ENCODE results near the gene LSR.
"Not testable (repeated sequence)": the region's sequence is repeated elsewhere in the genome, so short reads cannot be mapped to it uniquely, and the experiment has no call there.

LSR gene

GRCh38 chr19:35216833-35217648 lies 31.8 kb upstream of the LSR start:
- no peak for DNase-seq (ENCODE audit: low read depth in 1 of 2, low spot score in 1 of 2)

GRCh38 chr19:35217649-35217990 lies 31.2 kb upstream of the LSR start:
- DNase-seq (ENCODE audit: low read depth in 1 of 2, low spot score in 1 of 2), result no peak

GRCh38 chr19:35219008-35219407 lies 29.8 kb upstream of the LSR start:
- DNase-seq (ENCODE audit: low read depth in 1 of 2, low spot score in 1 of 2), result no peak

DNA sequence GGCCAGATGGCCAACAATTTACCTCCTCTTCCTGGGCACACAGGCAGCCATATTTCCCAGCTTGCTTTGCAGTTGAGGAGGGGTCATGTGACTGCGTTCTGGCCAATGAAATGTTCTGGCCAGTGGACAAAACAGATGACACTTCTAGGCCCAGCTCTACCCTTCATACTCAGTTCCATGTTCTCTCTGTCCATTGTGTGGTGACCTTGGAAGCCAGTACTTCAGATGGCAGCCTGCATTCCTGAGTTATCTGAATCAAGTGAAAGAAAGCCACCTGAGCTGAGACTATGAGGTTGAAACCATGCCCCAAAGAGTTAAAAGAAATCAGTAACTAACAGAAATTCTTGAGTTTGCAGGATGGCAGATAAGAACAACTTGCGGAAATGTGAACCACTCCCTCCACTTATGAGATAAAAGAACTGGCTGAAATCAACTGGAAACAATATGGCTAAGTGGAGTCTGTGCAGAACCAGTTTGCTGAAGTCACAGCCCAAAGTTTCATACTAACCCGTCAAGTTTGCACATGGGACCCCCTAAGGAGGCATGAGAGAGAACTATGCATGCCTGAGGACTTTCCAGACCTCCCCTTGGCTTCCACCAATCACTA lies 28.4 kb upstream of the LSR start:
- no peak for DNase-seq (ENCODE audit: low read depth in 1 of 2, low spot score in 1 of 2)

DNA sequence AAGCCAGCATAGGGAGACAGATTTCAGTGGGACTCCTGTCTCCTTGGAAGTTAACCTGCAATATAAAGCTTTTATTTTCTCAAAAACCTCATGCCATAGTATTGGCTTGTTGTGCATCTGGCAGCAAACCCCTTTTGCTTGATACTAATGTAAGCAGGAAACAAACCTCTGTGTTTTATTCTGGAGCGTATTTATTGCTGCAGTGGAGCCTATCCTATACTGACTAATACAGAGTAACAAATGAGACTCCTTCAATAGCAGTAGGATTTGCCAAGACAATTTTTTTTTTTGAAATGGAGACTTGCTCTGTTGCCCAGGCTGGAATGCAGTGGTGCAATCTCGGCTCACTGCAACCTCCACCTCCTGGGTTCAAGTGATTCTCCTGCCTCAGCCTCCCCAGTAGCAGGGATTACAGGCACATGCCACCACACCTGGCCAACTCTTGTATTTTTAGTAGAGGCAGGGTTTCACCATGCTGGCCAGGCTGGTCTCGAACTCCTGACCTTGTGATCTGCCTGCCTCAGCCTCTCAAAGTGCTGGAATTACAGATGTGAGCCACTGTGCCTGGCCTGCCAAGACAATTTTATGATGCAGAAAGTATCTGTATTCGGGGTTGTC lies 27.7 kb upstream of the LSR start:
- DNase-seq (ENCODE audit: low read depth in 1 of 2, low spot score in 1 of 2), result not testable (repeated sequence)

- no peak for DNase-seq (ENCODE audit: low read depth in 1 of 2, low spot score in 1 of 2)
These were observed 26.3 kb upstream of the LSR start for GRCh38 chr19:35222373-35223015.

DNA sequence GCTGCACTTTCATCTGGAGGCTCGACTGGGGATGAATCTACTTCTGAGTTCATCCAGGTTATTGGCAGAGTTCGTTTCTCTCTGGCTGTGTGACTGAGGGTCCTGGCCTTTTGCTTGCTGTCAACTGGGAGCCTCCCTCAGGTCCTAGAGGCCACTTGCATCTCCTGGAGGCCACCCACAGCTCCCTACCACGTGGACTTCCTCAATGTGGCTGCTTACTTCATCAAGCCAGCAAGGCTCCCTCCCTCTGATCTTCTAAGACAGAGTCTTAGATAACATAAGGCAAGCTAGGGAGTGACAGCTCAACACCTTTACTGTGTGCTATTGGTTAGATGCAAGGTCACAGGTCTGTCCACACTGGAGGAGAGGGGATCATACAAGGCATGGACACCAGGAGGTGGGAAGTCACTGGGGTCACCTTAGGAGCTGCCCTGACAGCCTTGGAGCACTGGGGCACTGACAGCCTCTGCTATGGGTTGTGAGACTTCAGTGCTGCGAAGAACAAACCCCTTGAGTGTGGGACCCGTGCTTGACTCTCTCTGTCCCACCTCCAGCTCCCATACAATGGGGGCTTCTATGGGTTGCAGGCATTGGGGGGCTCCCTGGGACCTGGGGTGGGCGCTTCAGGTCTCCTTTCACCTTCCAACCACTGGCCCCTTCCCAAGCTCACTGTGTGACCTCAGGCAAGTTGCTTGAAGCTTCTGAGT lies 25.6 kb upstream of the LSR start:
- no peak for DNase-seq (ENCODE audit: low read depth in 1 of 2, low spot score in 1 of 2)

- DNase-seq (ENCODE audit: low read depth in 1 of 2, low spot score in 1 of 2), result no peak
These were observed 24.8 kb upstream of the LSR start for GRCh38 chr19:35223862-35224505.

DNA sequence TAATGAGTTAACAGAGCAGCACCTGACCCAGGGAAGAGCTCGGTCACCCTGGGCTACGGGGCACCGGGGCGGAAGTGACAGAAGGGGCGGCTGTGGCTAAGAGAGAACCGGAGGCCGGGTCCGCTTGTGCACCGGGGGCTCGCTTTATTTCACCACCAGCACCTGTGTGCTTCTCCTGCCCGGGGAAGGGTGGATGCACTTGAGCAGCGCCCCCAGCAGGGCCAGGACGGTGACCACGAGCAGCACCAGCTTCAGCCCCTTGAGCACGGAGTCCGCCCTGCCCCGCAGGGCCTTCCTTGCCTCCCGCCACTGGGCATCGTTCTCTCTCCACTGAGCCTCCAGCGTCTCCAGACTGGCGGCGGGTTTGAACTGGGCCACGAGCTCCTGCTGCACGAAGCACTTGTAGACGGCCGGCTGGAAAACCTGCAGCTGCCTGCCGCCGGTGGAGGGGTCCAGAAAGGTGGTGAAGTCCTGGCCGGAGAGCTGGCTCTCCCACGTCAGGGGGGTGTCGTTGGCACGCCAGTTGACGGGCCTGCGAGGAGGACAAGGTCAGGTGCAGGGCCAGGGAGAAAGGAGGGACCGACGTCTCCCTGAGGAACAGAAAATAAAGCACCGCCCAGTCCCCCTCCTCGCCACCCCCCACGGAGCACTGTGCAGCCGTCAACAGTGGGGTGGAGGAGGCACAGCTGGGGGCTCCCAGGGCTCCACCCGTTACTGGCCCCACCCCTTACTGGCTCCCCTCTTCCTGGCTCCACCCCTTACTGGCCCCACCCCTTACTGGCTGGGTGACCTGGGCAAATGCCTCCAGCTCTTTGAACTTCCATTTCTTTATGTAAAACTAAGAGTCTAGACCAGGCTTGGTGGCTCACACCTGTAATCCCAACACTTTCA lies 23.9 kb upstream of the LSR start:
- DNase-seq (ENCODE audit: low read depth in 1 of 2, low spot score in 1 of 2), result no peak

- no peak for DNase-seq (ENCODE audit: low read depth in 1 of 2, low spot score in 1 of 2)
These were observed 22.9 kb upstream of the LSR start for GRCh38 chr19:35225951-35226350.

- DNase-seq (ENCODE audit: low read depth in 1 of 2, low spot score in 1 of 2), result no peak
These were observed 22.1 kb upstream of the LSR start for GRCh38 chr19:35226748-35227147.

DNA sequence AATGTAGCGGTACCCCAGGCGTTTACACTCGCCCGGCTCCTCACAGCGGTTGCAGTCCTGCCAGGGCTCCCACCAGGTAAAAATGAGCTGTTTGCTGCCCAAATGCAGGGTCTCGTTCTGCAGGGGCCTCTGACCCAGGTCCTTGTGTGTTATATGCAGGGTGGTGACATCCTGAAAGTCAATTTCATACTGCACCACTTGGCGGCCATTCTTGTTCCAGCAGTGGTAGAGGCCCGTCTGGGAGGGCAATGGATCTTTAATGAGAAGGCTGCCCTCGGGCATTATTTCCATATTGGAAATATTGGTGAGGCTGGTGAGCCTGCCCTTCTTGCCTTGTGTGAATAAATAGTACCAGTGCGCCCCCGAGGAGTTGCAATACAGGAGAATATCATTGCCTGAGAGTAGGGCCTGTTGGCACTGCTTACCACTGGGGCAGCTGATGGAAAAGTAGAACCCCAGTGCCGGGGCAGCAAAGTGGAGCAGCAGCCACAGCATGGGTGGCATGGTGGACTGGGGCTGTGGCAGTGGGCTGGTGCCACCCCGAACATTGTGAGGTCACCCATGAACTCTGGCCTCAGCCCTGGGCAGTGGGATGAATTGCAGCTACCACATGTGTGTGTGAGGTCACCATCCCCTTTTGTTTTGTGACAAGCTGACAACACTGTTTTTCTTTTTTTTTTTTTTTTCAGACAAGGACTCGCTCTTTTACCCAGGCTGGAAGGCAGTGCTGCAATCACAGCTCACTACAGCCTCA lies 20.4 kb upstream of the LSR start, which contains the start of gene FAM187B:
TSS of gene FAM187B (minus strand) at position 563 of the 754 bp plus-strand sequence. CDS start at position 504, 59 bp downstream.
- no peak for DNase-seq (ENCODE audit: low read depth in 1 of 2, low spot score in 1 of 2)

- no peak for DNase-seq (ENCODE audit: low read depth in 1 of 2, low spot score in 1 of 2)
These were observed 19.2 kb upstream of the LSR start for GRCh38 chr19:35229601-35230000.

DNA sequence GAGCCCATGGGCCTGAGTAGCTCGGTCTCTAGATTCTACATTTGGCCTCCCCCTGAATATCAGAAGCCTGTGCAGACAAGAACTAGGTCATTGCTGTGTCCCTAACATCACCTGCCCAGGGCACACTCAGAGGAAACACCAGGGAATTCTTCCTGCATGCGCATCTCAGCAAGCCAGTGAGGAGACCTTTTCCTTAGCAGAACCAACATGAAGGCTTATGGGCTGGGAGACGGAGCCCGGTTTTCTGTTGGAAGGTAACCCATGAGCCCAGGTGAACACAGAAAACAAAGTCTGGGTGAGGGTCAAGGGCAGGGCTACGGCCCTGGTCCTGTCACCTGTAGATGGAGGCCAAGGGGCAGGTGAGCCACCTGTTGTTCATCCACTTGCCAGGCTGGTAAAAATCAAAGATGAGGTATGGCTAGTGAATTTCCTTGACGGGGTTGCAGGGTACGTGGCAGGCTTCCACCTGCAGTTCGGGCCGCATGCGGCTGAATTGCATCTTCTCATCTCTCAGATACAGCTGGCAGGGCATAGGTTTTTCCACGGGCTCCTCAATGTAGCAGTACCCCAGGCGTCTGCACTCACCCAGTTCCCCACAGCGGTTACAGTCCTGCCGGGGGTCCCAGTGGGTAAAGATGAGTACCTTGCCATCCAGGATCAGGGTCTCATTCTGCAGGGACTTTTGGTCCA lies 16.7 kb upstream of the LSR start:
- no peak for DNase-seq (ENCODE audit: low read depth in 1 of 2, low spot score in 1 of 2)

DNA sequence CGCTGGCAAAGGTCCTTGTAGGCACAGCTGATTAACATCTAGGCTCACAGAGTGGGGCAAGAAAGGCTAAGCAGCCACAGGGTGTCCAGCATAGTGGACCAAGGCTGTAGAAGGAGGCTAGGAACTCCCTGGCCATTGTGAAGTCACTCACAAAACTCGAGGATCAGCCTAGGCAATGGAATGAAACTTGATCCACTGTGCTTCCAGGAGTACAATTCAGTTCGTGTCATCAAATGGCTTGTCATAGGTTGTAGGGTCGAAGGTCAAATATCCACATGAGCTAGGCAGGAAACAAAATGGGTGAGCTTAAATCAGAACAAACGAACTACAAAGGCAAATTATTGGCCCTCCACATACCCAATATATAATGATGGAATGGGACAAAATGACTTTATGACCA lies 15.9 kb upstream of the LSR start:
- no peak for DNase-seq (ENCODE audit: low read depth in 1 of 2, low spot score in 1 of 2)

- DNase-seq (ENCODE audit: low read depth in 1 of 2, low spot score in 1 of 2), result no peak
These were observed 12.0 kb upstream of the LSR start for GRCh38 chr19:35236638-35237400.

DNA sequence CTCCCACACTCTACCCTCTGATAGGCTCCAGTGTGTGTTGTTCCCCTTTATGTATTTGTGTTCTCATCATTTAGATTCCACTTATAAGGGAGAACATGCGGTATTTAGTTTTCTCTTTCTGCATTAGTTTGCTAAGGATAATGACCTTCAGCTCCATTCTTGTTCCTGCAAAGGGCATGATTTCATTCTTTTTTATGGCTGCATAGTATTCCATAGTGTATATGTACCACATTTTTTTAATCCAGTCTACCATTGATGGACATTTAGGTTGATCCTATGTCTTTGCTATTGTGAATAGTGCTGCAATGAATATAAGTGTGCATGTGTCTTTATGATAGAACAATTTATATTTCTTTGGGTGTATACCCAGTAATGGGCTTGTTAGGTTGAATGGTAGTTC lies 9.2 kb upstream of the LSR start:
- not testable (repeated sequence) for DNase-seq (ENCODE audit: low read depth in 1 of 2, low spot score in 1 of 2)

- DNase-seq (ENCODE audit: low read depth in 1 of 2, low spot score in 1 of 2), result no peak
These were observed 8.5 kb upstream of the LSR start for GRCh38 chr19:35240327-35240726.
